ENCODE data around the gene CPB1. TPM values are rescaled to one million over a fixed set of nuclear protein-coding genes. Genes with fewer than 3 reads are reported as not detected.

CPB1 gene
- total and polyA plus RNA-seq, 8 donors: 3,071 to 29,247 (median 22,743) TPM

GRCh38 chr3:148896062-148896461, 68.5 kb downstream of the CPB1 start:
- Histone ChIP-seq H3K27me3 (no peaks in the 10 kb centered on the region), H3K9me3 (no peaks in the 10 kb centered on the region), H3K36me3 (no peaks in the 10 kb centered on the region), H3K27ac (no peak overlapping the region), H3K4me1 (no peaks in the 10 kb centered on the region), H3K4me3 (no peak overlapping the region)
- no peak for TF ChIP-seq CTCF (IDR thresholded peaks at IDR 0.05)
- no peak for FAIRE-seq
- ATAC-seq: no peak
- WGBS, 2 donors: 70 to 83% methylated on average over 3 of the region's 3 CpGs
- intact Hi-C loops (cut with DNase I): no loop called here
- DNase-seq: no peak

GRCh38 chr3:148901987-148902791, 74.6 kb downstream of the CPB1 start:
- Histone ChIP-seq H3K4me1 (no peaks in the 10 kb centered on the region), H3K27ac (no peak overlapping the region), H3K36me3 (no peaks in the 10 kb centered on the region), H3K9me3 (no peaks in the 10 kb centered on the region), H3K27me3 (no peaks in the 10 kb centered on the region), H3K4me3 (no peak overlapping the region)
- TF ChIP-seq CTCF (IDR thresholded peaks at IDR 0.05): no peak
- ATAC-seq: no peak
- no peak for DNase-seq
- intact Hi-C loops (cut with DNase I): no loop called here
- 84 to 87% methylated on average over 4 of the region's 4 CpGs for WGBS, 2 donors
- FAIRE-seq: no peak

- WGBS, 2 donors: 91 to 93% methylated on average over 2 of the region's 2 CpGs
- no peak for FAIRE-seq
These were observed 75.4 kb downstream of the CPB1 start for GRCh38 chr3:148903022-148903442.

GRCh38 chr3:148903941-148904340, 76.3 kb downstream of the CPB1 start:
- intact Hi-C loops (cut with DNase I): no loop called here
- Histone ChIP-seq H3K4me1 (no peaks in the 10 kb centered on the region), H3K9me3 (no peaks in the 10 kb centered on the region), H3K36me3 (no peaks in the 10 kb centered on the region), H3K4me3 (no peak overlapping the region), H3K27ac (no peak overlapping the region), H3K27me3 (no peaks in the 10 kb centered on the region)
- FAIRE-seq (no peak), ATAC-seq (no peak), DNase-seq (no peak)
- TF ChIP-seq CTCF (IDR thresholded peaks at IDR 0.05): no peak

More at GRCh38 chr3:148903022-148903442, 75.4 kb downstream of the CPB1 start:
- DNase-seq: no peak
- no peak for TF ChIP-seq CTCF (IDR thresholded peaks at IDR 0.05)
- H3K27me3 ChIP-seq: no peaks in the 10 kb centered on the region
- H3K36me3 ChIP-seq: no peaks in the 10 kb centered on the region
- intact Hi-C loops (cut with DNase I): no loop called here
- H3K4me1 ChIP-seq: no peaks in the 10 kb centered on the region
- H3K9me3 ChIP-seq: no peaks in the 10 kb centered on the region
- ATAC-seq: no peak
- no peak overlapping the region for H3K27ac ChIP-seq
- no peak overlapping the region for H3K4me3 ChIP-seq

DNA sequence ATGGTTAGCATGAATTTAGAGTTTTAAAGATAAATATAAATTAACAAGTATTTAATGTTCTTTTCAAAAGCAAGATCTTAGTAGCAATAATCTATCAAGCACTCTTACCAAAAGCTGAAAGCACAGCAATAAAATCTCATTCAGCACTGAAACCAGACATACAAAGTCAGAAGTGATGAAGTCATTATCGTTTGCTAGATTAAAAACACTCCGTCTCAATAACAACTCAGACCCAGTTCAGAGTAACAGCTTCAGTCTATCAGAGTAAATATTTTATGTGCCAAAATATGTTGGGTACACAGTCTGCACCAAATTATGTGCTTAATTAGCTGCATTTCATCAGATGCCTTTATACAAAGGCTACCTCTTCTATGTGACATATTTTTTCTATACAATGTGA, 79.1 kb downstream of the CPB1 start:
- no peaks in the 10 kb centered on the region for H3K9me3 ChIP-seq
- H3K36me3 ChIP-seq: no peaks in the 10 kb centered on the region
- DNase-seq (no peak), FAIRE-seq (no peak), ATAC-seq (no peak)
- TF ChIP-seq CTCF (IDR thresholded peaks at IDR 0.05): no peak
- 48 to 57% methylated on average over 2 of the region's 2 CpGs for WGBS, 2 donors
- H3K27me3 ChIP-seq: no peaks in the 10 kb centered on the region
- no peak overlapping the region for H3K4me3 ChIP-seq
- H3K4me1 ChIP-seq: no peaks in the 10 kb centered on the region
- intact Hi-C loops (cut with DNase I): no loop called here
- no peak overlapping the region for H3K27ac ChIP-seq
